GM04503 (cell line): ENCODE results near the gene GPR45.

Source experiments
- DNase-seq: peaks from one replicate; pipeline ENCODE4 v3.0.0-alpha.2; 2012; ENCODE audit warnings: low read depth

GPR45 gene

GRCh38 chr2:105254531-105255210 lies 13.1 kb downstream of the GPR45 start:
- DNase-seq: no peak

- DNase-seq: no peak
These were observed 14.4 kb downstream of the GPR45 start for GRCh38 chr2:105255979-105256378.

GRCh38 chr2:105256431-105257047 lies 15.0 kb downstream of the GPR45 start:
- no peak for DNase-seq

- peak; percentile 37 for DNase-seq
These were observed 16.4 kb downstream of the GPR45 start for GRCh38 chr2:105257981-105258380.

- no peak for DNase-seq
These were observed 17.4 kb downstream of the GPR45 start for GRCh38 chr2:105258835-105259350.

- DNase-seq: peak; percentile 83
These were observed 19.5 kb downstream of the GPR45 start for GRCh38 chr2:105261061-105261460.

- no peak for DNase-seq
These were observed 21.1 kb downstream of the GPR45 start for GRCh38 chr2:105262651-105263091.

- DNase-seq: no peak
These were observed 27.9 kb downstream of the GPR45 start for GRCh38 chr2:105269426-105269825.

- no peak for DNase-seq
These were observed 30.0 kb downstream of the GPR45 start for GRCh38 chr2:105271393-105272045.

GRCh38 chr2:105272176-105272575 lies 30.6 kb downstream of the GPR45 start:
- no peak for DNase-seq

GRCh38 chr2:105274046-105274445 lies 32.5 kb downstream of the GPR45 start:
- no peak for DNase-seq

- no peak for DNase-seq
These were observed 37.1 kb downstream of the GPR45 start for GRCh38 chr2:105278654-105279053.

GRCh38 chr2:105279126-105279525 lies 37.6 kb downstream of the GPR45 start:
- DNase-seq: no peak

GRCh38 chr2:105280281-105280680 lies 38.7 kb downstream of the GPR45 start:
- no peak for DNase-seq

- no peak for DNase-seq
These were observed 42.0 kb downstream of the GPR45 start for GRCh38 chr2:105283532-105283931.

GRCh38 chr2:105287692-105288091 lies 46.1 kb downstream of the GPR45 start:
- no peak for DNase-seq

- no peak for DNase-seq
These were observed 46.6 kb downstream of the GPR45 start for GRCh38 chr2:105288133-105288532.

GRCh38 chr2:105290981-105291660 lies 49.6 kb downstream of the GPR45 start:
- DNase-seq: no peak

- DNase-seq: peak; percentile 17
These were observed 50.4 kb downstream of the GPR45 start for GRCh38 chr2:105291981-105292380.
